A673 (cell line): ENCODE measurements around the gene SRA1. TPM values are rescaled to one million over a fixed set of nuclear protein-coding genes. Genes with fewer than 3 reads are reported as not detected.
A peak's percentile ranks its signal among the peaks of the same experiment; 100 is the strongest.

Source experiments
- BruUV-seq: library from RNA; stranded (reverse); fragments of 400-500 nt; replicated peaks from 2 replicates; lab custom pipeline; 2021; lab: Mats Ljungman, UMichigan
- CTCF ChIA-PET: fragments of 300-600 bp; sonication (Branson Sonifier 250); formaldehyde crosslinking; loops from one replicate; lab custom pipeline; 2022; ENCODE audit warnings: antibody characterized with exemption; lab: Charles Lee
- POLR2A ChIA-PET: fragments of 300-600 bp; sonication (Branson Sonifier 250); formaldehyde crosslinking; loops from one replicate; lab custom pipeline; 2022; ENCODE audit warnings: antibody characterized with exemption; ENCODE audit not compliant: low non-redundant PET; lab: Charles Lee
- DNase-seq: peaks from one replicate; pipeline ENCODE4 v3.0.0-alpha.2; 2015; ENCODE audit warnings: low spot score
- H3K27ac ChIP-seq: fragments of 200-600 bp; sonication (generic); 2 replicates; pipeline ENCODE4 v1.5.1; 2016; ENCODE audit warnings: mixed run types, low read depth, mild to moderate bottlenecking, mixed read lengths, antibody characterized with exemption, low read length; ENCODE audit not compliant: poor library complexity, severe bottlenecking
- H3K27me3 ChIP-seq: fragments of 200-600 bp; sonication (generic); replicated peaks from 2 replicates; pipeline ENCODE4 v1.6.1; 2017; ENCODE audit warnings: mixed run types, low read depth, mild to moderate bottlenecking, mixed read lengths, antibody characterized with exemption, low read length; ENCODE audit not compliant: insufficient read depth, poor library complexity
- H3K36me3 ChIP-seq: fragments of 200-600 bp; sonication (generic); 2 replicates; pipeline ENCODE4 v1.6.1; 2016; ENCODE audit warnings: mixed run types, mild to moderate bottlenecking, mixed read lengths, antibody characterized with exemption, low read length; ENCODE audit not compliant: insufficient read depth, poor library complexity, severe bottlenecking
- H3K4me1 ChIP-seq: fragments of 200-600 bp; sonication (generic); 2 replicates; pipeline ENCODE4 v1.6.1; 2017; ENCODE audit warnings: mixed run types, mild to moderate bottlenecking, mixed read lengths, antibody characterized with exemption, low read length; ENCODE audit not compliant: insufficient read depth, poor library complexity, severe bottlenecking
- H3K4me3 ChIP-seq: fragments of 200-600 bp; sonication (generic); 2 replicates; pipeline ENCODE4 v1.5.1; 2016; ENCODE audit warnings: low read depth, mixed run types, mild to moderate bottlenecking, mixed read lengths, low read length; ENCODE audit not compliant: poor library complexity, severe bottlenecking
- H3K9me3 ChIP-seq: fragments of 200-600 bp; sonication (generic); 2 replicates; pipeline ENCODE4 v1.6.1; 2016; ENCODE audit warnings: mixed run types, low read depth, mild to moderate bottlenecking, mixed read lengths, antibody characterized with exemption, low read length; ENCODE audit not compliant: poor library complexity, severe bottlenecking
- EZH2 ChIP-seq: fragments of 200-600 bp; sonication (generic); IDR thresholded peaks from 2 replicates; pipeline ENCODE4 v1.6.1; 2017; ENCODE audit warnings: borderline replicate concordance, low read depth, mild to moderate bottlenecking, mixed read lengths, antibody characterized with exemption, low read length; ENCODE audit not compliant: poor library complexity, severe bottlenecking
- intact Hi-C: fragments of 100-400 bp; cut with micrococcal nuclease; formaldehyde crosslinking; loops from one replicate; pipeline ENCODE4 v1.10.0; 2022; ENCODE audit not compliant: unreplicated experiment
- total RNA-seq: library from RNA; stranded (reverse); gene quantifications from 2 replicates; pipeline ENCODE4 v1.2.3, GENCODE V29; 2021
- TF ChIP-seq, protein P1 (sequence below): fragments of 300-800, 200-600 bp; sonication (generic); conservative IDR thresholded peaks from 2 replicates; pipeline ENCODE4 v1.5.1; 2017; ENCODE audit warnings: low read depth, mild to moderate bottlenecking, antibody characterized with exemption, low read length, moderate library complexity, mixed read lengths

The SRA1 gene
- total RNA-seq, 1 experiment from 2014 or later, result 55.1 TPM

DNA sequence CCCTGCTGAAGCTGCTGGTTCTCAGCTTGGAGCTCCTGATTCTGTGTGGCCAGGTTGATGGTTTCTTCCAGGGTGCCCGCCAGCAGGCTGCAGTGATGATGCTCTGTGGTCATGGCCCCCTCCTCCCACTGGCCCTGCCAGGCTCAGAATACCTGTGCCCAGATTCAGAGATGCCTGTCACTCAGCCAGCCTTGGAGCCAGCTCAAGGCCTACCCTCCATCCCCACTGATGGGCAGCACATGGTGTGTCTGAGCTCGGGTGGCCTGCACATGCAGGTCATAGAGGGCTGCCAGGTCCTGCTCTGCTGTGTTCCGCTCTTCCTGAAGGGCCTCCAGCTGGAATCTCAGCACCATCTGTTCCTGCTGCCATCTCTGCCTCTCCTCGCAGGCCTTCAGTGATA, 12.8 kb upstream of the SRA1 start:
- Histone ChIP-seq H3K4me3 (no peak overlapping the region), H3K27ac (no peak overlapping the region), H3K9me3 (no peaks in the 10 kb centered on the region), H3K27me3 (no peaks in the 10 kb centered on the region), H3K4me1 (peaks cover 7% of the 10 kb centered on the region), H3K36me3 (peaks cover 21% of the 10 kb centered on the region)
- TF ChIP-seq, protein P1, sequence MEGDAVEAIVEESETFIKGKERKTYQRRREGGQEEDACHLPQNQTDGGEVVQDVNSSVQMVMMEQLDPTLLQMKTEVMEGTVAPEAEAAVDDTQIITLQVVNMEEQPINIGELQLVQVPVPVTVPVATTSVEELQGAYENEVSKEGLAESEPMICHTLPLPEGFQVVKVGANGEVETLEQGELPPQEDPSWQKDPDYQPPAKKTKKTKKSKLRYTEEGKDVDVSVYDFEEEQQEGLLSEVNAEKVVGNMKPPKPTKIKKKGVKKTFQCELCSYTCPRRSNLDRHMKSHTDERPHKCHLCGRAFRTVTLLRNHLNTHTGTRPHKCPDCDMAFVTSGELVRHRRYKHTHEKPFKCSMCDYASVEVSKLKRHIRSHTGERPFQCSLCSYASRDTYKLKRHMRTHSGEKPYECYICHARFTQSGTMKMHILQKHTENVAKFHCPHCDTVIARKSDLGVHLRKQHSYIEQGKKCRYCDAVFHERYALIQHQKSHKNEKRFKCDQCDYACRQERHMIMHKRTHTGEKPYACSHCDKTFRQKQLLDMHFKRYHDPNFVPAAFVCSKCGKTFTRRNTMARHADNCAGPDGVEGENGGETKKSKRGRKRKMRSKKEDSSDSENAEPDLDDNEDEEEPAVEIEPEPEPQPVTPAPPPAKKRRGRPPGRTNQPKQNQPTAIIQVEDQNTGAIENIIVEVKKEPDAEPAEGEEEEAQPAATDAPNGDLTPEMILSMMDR, result no peak
- no peak for TF ChIP-seq EZH2
- no peak for DNase-seq
- ChIA-PET CTCF (interaction anchor here (0.6 kb wide), 1 partner anchor 1959 kb away, joined by 4 read pairs; no protein-coding TSS in a partner anchor), POLR2A (no interaction called here)
- intact Hi-C loops, result no loop called here
- no TSS peak for BruUV-seq

DNA sequence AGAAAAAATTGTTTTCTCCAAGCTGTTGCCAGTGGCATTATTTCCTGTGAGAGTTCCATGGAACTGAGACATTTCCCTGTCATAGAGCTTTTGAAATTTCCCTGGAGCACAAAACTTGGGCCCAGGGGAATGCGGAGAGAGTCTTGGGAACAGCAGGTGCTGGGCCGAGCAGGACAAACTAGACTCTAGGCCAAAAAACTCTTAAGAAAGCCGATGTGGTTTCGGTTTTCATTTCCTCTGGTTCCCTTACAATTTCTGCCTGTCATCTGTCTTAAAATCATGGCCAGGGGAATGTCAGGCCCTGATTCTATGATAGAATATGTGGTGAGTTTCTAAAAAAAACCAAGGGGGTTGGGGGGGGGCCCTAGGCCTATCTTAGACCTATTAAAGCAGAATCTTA, 11.9 kb upstream of the SRA1 start:
- Histone ChIP-seq H3K36me3 (peaks cover 21% of the 10 kb centered on the region), H3K27ac (peak overlapping the region; percentile 1), H3K9me3 (no peaks in the 10 kb centered on the region), H3K4me3 (no peak overlapping the region), H3K4me1 (peaks cover 7% of the 10 kb centered on the region), H3K27me3 (no peaks in the 10 kb centered on the region)
- BruUV-seq, result no TSS peak
- TF ChIP-seq EZH2, result no peak
- TF ChIP-seq, protein P1, result no peak
- CTCF ChIA-PET, result no interaction called here
- no peak for DNase-seq
- intact Hi-C loops, result no loop called here
- POLR2A ChIA-PET, result no interaction called here

DNA sequence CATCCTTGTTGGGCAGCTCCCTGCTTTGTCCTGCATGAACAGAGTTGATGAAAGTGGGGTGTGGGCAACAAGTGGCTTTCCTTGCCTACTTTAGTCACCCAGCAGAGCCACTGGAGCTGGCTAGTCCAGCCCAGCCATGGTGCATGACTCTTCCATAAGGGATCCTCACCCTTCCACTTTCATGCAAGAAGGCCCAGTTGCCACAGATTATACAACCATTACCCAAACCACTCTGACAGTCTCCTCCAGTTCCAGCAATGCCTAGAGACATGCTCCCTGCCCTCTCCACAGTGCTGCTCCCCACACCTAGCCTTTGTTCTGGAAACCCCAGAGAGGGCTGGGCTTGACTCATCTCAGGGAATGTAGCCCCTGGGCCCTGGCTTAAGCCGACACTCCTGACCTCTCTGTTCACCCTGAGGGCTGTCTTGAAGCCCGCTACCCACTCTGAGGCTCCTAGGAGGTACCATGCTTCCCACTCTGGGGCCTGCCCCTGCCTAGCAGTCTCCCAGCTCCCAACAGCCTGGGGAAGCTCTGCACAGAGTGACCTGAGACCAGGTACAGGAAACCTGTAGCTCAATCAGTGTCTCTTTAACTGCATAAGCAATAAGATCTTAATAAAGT, 11.3 kb upstream of the SRA1 start:
- POLR2A ChIA-PET, result no interaction called here
- TF ChIP-seq, protein P1, result no peak
- no peak for TF ChIP-seq EZH2

More for the DNA sequence above, 11.3 kb upstream of the SRA1 start:
- H3K36me3 ChIP-seq, result peaks cover 21% of the 10 kb centered on the region
- BruUV-seq, result no TSS peak
- peaks cover 10% of the 10 kb centered on the region for H3K4me1 ChIP-seq
- intact Hi-C loops, result no loop called here
- DNase-seq, result no peak
- H3K4me3 ChIP-seq, result no peak overlapping the region
- H3K27ac ChIP-seq, result no peak overlapping the region
- CTCF ChIA-PET, result no interaction called here
- H3K27me3 ChIP-seq, result no peaks in the 10 kb centered on the region
- no peaks in the 10 kb centered on the region for H3K9me3 ChIP-seq
